SK-N-SH (cell line): ENCODE results near the gene WDR74. TPM values are rescaled to one million over a fixed set of nuclear protein-coding genes. Genes with fewer than 3 reads are reported as not detected.
A peak's percentile ranks its signal among the peaks of the same experiment; 100 is the strongest.

Experiments used
- CTCF ChIA-PET: fragments of 300-600, 350-600 bp; formaldehyde crosslinking; extraction: SDS; loops from one replicate; lab custom pipeline; 2021; lab: Yijun Ruan, JAX
- POLR2A ChIA-PET: fragments of 350-600 bp; sonication (Branson Sonifier 250); formaldehyde crosslinking; extraction: SDS; loops from one replicate; lab custom pipeline; 2020; ENCODE audit warnings: antibody characterized with exemption, inconsistent platforms; lab: Yijun Ruan, JAX
- DNase-seq: peaks from one replicate; pipeline ENCODE4 v3.0.0; 2012
- H2AFZ ChIP-seq: fragments of 200-600 bp; sonication (generic); 2 replicates; pipeline ENCODE4 v1.8.1; 2016; ENCODE audit warnings: antibody characterized with exemption, mild to moderate bottlenecking, low read depth
- H3F3A ChIP-seq: fragments of 200-600 bp; sonication (generic); replicated peaks from 2 replicates; pipeline ENCODE3; 2016; ENCODE audit warnings: antibody characterized with exemption, mild to moderate bottlenecking; ENCODE audit not compliant: insufficient read depth
- H3K27ac ChIP-seq, 2 experiments: fragments of 200-500 bp in 1 of 2; fragments of 200-600 bp in 1 of 2; sonication (Bioruptor generic) in 1 of 2; sonication (generic), shearing (Covaris generic) in 1 of 2; 2 replicates each; pipeline versions ENCODE4 v1.5.1 to v1.6.1; 2014 to 2016; ENCODE audit warnings: low read depth in 2 of 2, inconsistent platforms in 1 of 2, low read length in 1 of 2, mild to moderate bottlenecking in 1 of 2, mixed read lengths in 1 of 2
- H3K27me3 ChIP-seq: fragments of 200-600 bp; sonication (generic), shearing (Covaris generic); 2 replicates; pipeline ENCODE4 v1.6.1; 2016; ENCODE audit warnings: mixed run types; ENCODE audit not compliant: insufficient read depth
- H3K36me3 ChIP-seq, 2 experiments: fragments of 200-500 bp in 1 of 2; fragments of 200-600 bp in 1 of 2; sonication (Bioruptor generic) in 1 of 2; sonication (generic) in 1 of 2; replicated peaks in 1 of 2; 2 replicates each; pipeline versions ENCODE3 to v1.5.1; 2014 to 2016; ENCODE audit warnings: low read length in 1 of 2, mild to moderate bottlenecking in 1 of 2; ENCODE audit not compliant: insufficient read depth in 2 of 2, control insufficient read depth in 1 of 2
- H3K4me1 ChIP-seq, 2 experiments: fragments of 200-500 bp in 1 of 2; fragments of 200-600 bp in 1 of 2; sonication (Bioruptor generic) in 1 of 2; sonication (generic), shearing (Covaris generic) in 1 of 2; 2 replicates each; pipeline versions ENCODE4 v1.5.1 to v1.6.1; 2014 to 2016; ENCODE audit warnings: low read depth in 1 of 2, low read length in 1 of 2, mixed run types in 1 of 2; ENCODE audit not compliant: insufficient read depth in 2 of 2, control insufficient read depth in 1 of 2
- H3K4me2 ChIP-seq: fragments of 200-600 bp; sonication (generic), shearing (Covaris generic); 2 replicates; pipeline ENCODE4 v1.6.1; 2017; ENCODE audit warnings: mixed run types
- H3K4me3 ChIP-seq, 2 experiments: fragments of 200-500 bp in 1 of 2; fragments of 200-600 bp in 1 of 2; sonication (Bioruptor generic) in 1 of 2; sonication (generic), shearing (Covaris generic) in 1 of 2; 2 replicates each; pipeline versions ENCODE4 v1.5.1 to v1.8.1; 2014 to 2016; ENCODE audit warnings: low read depth in 2 of 2, inconsistent platforms in 1 of 2, low read length in 1 of 2, mild to moderate bottlenecking in 1 of 2, mixed read lengths in 1 of 2, moderate library complexity in 1 of 2
- H3K79me2 ChIP-seq: fragments of 200-600 bp; sonication (generic); 2 replicates; pipeline ENCODE4 v1.8.1; 2017; ENCODE audit warnings: mild to moderate bottlenecking; ENCODE audit not compliant: insufficient read depth
- H3K9ac ChIP-seq: fragments of 200-600 bp; sonication (generic); 2 replicates; pipeline ENCODE4 v1.6.1; 2017; ENCODE audit warnings: mixed run types
- H3K9me2 ChIP-seq: fragments of 200-600 bp; sonication (generic); 2 replicates; pipeline ENCODE4 v1.6.1; 2017; ENCODE audit warnings: mixed run types
- H3K9me3 ChIP-seq: fragments of 200-600 bp; sonication (generic); 2 replicates; pipeline ENCODE4 v1.6.1; 2017; ENCODE audit warnings: mixed run types, mild to moderate bottlenecking, moderate library complexity
- H4K20me1 ChIP-seq: fragments of 200-600 bp; sonication (generic); 2 replicates; pipeline ENCODE4 v1.6.1; 2017; ENCODE audit warnings: mild to moderate bottlenecking, mixed run types; ENCODE audit not compliant: insufficient read depth
- CHD2 ChIP-seq: fragments of 150-350 bp; IDR thresholded peaks from 2 replicates; pipeline ENCODE4 v1.6.1; 2018; ENCODE audit warnings: low read length; ENCODE audit not compliant: partially characterized antibody
- ELF1 ChIP-seq: IDR thresholded peaks from 2 replicates; pipeline ENCODE4 v1.4.0; 2012
- EP300 ChIP-seq, 2 experiments: IDR thresholded peaks; 2 replicates each; pipeline versions ENCODE4 v1.4.0 to v1.6.1; 2012; ENCODE audit warnings: borderline replicate concordance in 1 of 2, low read depth in 1 of 2, low read length in 1 of 2
- FOXM1 ChIP-seq: IDR thresholded peaks from 2 replicates; pipeline ENCODE4 v1.4.0; 2012; ENCODE audit warnings: low read depth, mild to moderate bottlenecking
- GABPA ChIP-seq: IDR thresholded peaks from 2 replicates; pipeline ENCODE4 v1.4.0; 2012; ENCODE audit warnings: low read depth, mild to moderate bottlenecking
- GATA2 ChIP-seq: sonication (generic); formaldehyde crosslinking; IDR thresholded peaks from 2 replicates; pipeline ENCODE4 v1.5.0; 2020; ENCODE audit warnings: mild to moderate bottlenecking, missing genetic modification reagents
- MAX ChIP-seq: IDR thresholded peaks from 2 replicates; pipeline ENCODE4 v1.4.0; 2012; ENCODE audit warnings: low read depth
- MEF2A ChIP-seq: IDR thresholded peaks from 2 replicates; pipeline ENCODE4 v1.4.0; 2012; ENCODE audit warnings: low read depth, borderline replicate concordance
- NRF1 ChIP-seq: IDR thresholded peaks from 2 replicates; pipeline ENCODE4 v1.6.1; 2012; ENCODE audit warnings: low read depth, mild to moderate bottlenecking, low read length
- RAD21 ChIP-seq: IDR thresholded peaks from 2 replicates; pipeline ENCODE4 v1.6.1; 2012; ENCODE audit warnings: mild to moderate bottlenecking, low read length
- RXRA ChIP-seq: IDR thresholded peaks from 2 replicates; pipeline ENCODE4 v1.4.0; 2012; ENCODE audit warnings: low read depth, mild to moderate bottlenecking, borderline replicate concordance
- TCF12 ChIP-seq: IDR thresholded peaks from 2 replicates; pipeline ENCODE4 v1.4.0; 2012
- TEAD4 ChIP-seq: IDR thresholded peaks from 2 replicates; pipeline ENCODE4 v1.4.0; 2012; ENCODE audit warnings: mild to moderate bottlenecking, borderline replicate concordance; ENCODE audit not compliant: insufficient read depth
- USF1 ChIP-seq: IDR thresholded peaks from 2 replicates; pipeline ENCODE4 v1.4.0; 2012; ENCODE audit warnings: low read depth, borderline replicate concordance
- USF2 ChIP-seq: fragments of 150-350 bp; IDR thresholded peaks from 2 replicates; pipeline ENCODE4 v1.6.1; 2017; ENCODE audit warnings: antibody characterized with exemption, low read length, low read depth, borderline replicate concordance
- ZBTB33 ChIP-seq: IDR thresholded peaks from 2 replicates; pipeline ENCODE4 v1.4.0; 2012; ENCODE audit warnings: low read depth, borderline replicate concordance
- WGBS: methylation state at CpG from one replicate; pipeline ENCODE4 v1.1.6; 2017; ENCODE audit warnings: low lambda C conversion rate; 5-methylcytosine and 5-hydroxymethylcytosine counted together
- polyA plus RNA-seq, 3 experiments: library from polyadenylated mRNA; depleted of rRNA; stranded (reverse); fragments of >200 nt; gene quantifications; 2 replicates each; pipeline ENCODE4 v1.2.3, GENCODE V29; 2012
- TF ChIP-seq, protein P1 (sequence below): fragments of 200-600 bp; sonication (generic); IDR thresholded peaks from 2 replicates; pipeline ENCODE4 v1.6.1; 2017; ENCODE audit warnings: antibody characterized with exemption, mild to moderate bottlenecking, moderate library complexity
- TF ChIP-seq, protein P2 (sequence below): IDR thresholded peaks from 2 replicates; pipeline ENCODE4 v1.6.1; 2012; ENCODE audit warnings: mild to moderate bottlenecking, low read depth, low read length, moderate library complexity

The WDR74 gene
- polyA plus RNA-seq, 1 of the 3 experiments (the other 2 are of a cell fraction) = 132 TPM

GRCh38 chr11:62839050-62839945 lies at the start of gene WDR74 (continued):
- TF ChIP-seq USF2 (no peak), ELF1 (peak; percentile 96), ZBTB33 (peak; percentile 68; the same call in 1 of the 2 replicates), GABPA (peak; percentile 87)

DNA sequence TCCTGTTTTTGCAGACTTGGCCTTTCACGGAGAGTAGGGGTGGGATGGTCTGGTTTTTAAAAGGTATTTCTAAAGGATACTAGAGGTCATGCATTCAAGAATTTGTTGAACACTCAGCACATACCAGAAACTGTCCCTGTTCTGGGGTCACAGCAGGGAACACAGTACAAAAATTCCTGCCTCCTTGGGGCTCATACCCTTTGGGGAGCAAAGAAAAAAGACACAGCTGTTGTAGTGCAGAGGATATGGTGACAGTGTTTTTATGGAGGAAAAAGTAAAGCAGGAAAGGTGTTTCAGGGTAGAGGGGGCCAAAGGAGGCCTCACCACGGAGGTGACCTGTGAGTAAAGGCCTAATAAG lies 49.7 kb upstream of the WDR74 start:
- H3K9me3 ChIP-seq = no peaks in the 10 kb centered on the region
- H3K27ac ChIP-seq = peak overlapping the region in 1 of 2 experiments; percentile 4; a peak in 1 of 4 replicates
- WGBS = 63% methylated on average over 2 of the region's 2 CpGs
- peaks cover 0 to 16% of the 10 kb centered on the region in 2 experiments; a peak in 3 of 4 replicates for H3K4me1 ChIP-seq
- peaks cover 61% of the 10 kb centered on the region for H4K20me1 ChIP-seq
- ChIA-PET POLR2A (interaction anchor here (1.1 to 1.5 kb wide), 3 partner anchors 7 to 180 kb away, joined by 3 to 7 read pairs (median 6); no protein-coding TSS in a partner anchor), CTCF (interaction anchor here (1.1 to 1.8 kb wide), 3 partner anchors 8 to 135 kb away, joined by 4 to 11 read pairs (median 6); partner anchors contain the start of gene SLC3A2)
- H3K9ac ChIP-seq = no peak overlapping the region
- DNase-seq = no peak
- no peak overlapping the region for H2AFZ ChIP-seq
- no peak overlapping the region for H3K4me3 ChIP-seq
- no peaks in the 10 kb centered on the region for H3K9me2 ChIP-seq
- H3K36me3 ChIP-seq = peaks cover 42 to 57% of the 10 kb centered on the region in 2 experiments
- H3K4me2 ChIP-seq = no peak overlapping the region
- H3F3A ChIP-seq = peaks cover 60% of the 10 kb centered on the region
- no peaks in the 10 kb centered on the region for H3K27me3 ChIP-seq
- H3K79me2 ChIP-seq = peaks cover 33% of the 10 kb centered on the region
- TF ChIP-seq EP300 (IDR thresholded peaks at IDR 0.05; ENCODE audit: borderline replicate concordance in 1 of 2, low read depth in 1 of 2, low read length in 1 of 2) (no peak), RXRA (no peak), TEAD4 (no peak), MEF2A (no peak), CHD2 (no peak), NRF1 (no peak), GATA2 (CRISPR knock-in tag) (no peak), USF1 (no peak), RAD21 (no peak), FOXM1 (no peak), TCF12 (no peak), ZBTB33 (no peak), MAX (no peak)
- TF ChIP-seq, protein P1, sequence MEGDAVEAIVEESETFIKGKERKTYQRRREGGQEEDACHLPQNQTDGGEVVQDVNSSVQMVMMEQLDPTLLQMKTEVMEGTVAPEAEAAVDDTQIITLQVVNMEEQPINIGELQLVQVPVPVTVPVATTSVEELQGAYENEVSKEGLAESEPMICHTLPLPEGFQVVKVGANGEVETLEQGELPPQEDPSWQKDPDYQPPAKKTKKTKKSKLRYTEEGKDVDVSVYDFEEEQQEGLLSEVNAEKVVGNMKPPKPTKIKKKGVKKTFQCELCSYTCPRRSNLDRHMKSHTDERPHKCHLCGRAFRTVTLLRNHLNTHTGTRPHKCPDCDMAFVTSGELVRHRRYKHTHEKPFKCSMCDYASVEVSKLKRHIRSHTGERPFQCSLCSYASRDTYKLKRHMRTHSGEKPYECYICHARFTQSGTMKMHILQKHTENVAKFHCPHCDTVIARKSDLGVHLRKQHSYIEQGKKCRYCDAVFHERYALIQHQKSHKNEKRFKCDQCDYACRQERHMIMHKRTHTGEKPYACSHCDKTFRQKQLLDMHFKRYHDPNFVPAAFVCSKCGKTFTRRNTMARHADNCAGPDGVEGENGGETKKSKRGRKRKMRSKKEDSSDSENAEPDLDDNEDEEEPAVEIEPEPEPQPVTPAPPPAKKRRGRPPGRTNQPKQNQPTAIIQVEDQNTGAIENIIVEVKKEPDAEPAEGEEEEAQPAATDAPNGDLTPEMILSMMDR = no peak
- TF ChIP-seq, protein P2, sequence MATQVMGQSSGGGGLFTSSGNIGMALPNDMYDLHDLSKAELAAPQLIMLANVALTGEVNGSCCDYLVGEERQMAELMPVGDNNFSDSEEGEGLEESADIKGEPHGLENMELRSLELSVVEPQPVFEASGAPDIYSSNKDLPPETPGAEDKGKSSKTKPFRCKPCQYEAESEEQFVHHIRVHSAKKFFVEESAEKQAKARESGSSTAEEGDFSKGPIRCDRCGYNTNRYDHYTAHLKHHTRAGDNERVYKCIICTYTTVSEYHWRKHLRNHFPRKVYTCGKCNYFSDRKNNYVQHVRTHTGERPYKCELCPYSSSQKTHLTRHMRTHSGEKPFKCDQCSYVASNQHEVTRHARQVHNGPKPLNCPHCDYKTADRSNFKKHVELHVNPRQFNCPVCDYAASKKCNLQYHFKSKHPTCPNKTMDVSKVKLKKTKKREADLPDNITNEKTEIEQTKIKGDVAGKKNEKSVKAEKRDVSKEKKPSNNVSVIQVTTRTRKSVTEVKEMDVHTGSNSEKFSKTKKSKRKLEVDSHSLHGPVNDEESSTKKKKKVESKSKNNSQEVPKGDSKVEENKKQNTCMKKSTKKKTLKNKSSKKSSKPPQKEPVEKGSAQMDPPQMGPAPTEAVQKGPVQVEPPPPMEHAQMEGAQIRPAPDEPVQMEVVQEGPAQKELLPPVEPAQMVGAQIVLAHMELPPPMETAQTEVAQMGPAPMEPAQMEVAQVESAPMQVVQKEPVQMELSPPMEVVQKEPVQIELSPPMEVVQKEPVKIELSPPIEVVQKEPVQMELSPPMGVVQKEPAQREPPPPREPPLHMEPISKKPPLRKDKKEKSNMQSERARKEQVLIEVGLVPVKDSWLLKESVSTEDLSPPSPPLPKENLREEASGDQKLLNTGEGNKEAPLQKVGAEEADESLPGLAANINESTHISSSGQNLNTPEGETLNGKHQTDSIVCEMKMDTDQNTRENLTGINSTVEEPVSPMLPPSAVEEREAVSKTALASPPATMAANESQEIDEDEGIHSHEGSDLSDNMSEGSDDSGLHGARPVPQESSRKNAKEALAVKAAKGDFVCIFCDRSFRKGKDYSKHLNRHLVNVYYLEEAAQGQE = no peak
